MCF 10A (cell line): ENCODE results near the gene ALMS1. TPM values are rescaled to one million over a fixed set of nuclear protein-coding genes. Genes with fewer than 3 reads are reported as not detected.
"Not testable (repeated sequence)": the region's sequence is repeated elsewhere in the genome, so short reads cannot be mapped to it uniquely, and the experiment has no call there.

Source experiments
- BruUV-seq: library from RNA; stranded (reverse); fragments of 400-500 nt; replicated peaks from 2 replicates; lab custom pipeline; 2021; lab: Mats Ljungman, UMichigan
- CTCF ChIA-PET: fragments of 300-600 bp; sonication (Branson Sonifier 250); formaldehyde crosslinking; extraction: SDS; loops from one replicate; lab custom pipeline; 2021; ENCODE audit warnings: antibody characterized with exemption, inconsistent platforms; lab: Yijun Ruan, JAX
- POLR2A ChIA-PET: fragments of 300-600, 350-650 bp; sonication (Branson Sonifier 250); formaldehyde crosslinking; extraction: SDS; loops from one replicate; lab custom pipeline; 2020; ENCODE audit warnings: antibody characterized with exemption, inconsistent platforms; lab: Yijun Ruan, JAX
- DNase-seq: peaks from one replicate; pipeline ENCODE4 v3.0.0-alpha.2; 2018; ENCODE audit not compliant: unreplicated experiment
- H3K27ac Mint-ChIP-seq: one replicate; pipeline ENCODE4 v1.8.0; 2022; ENCODE audit warnings: mild to moderate bottlenecking, low read depth, mixed read lengths; ENCODE audit not compliant: unreplicated experiment
- H3K27me3 Mint-ChIP-seq: one replicate; pipeline ENCODE4 v1.8.0; 2022; ENCODE audit warnings: mixed read lengths; ENCODE audit not compliant: insufficient read depth, unreplicated experiment
- H3K36me3 Mint-ChIP-seq: one replicate; pipeline ENCODE4 v1.8.0; 2022; ENCODE audit warnings: mild to moderate bottlenecking, moderate library complexity, mixed read lengths; ENCODE audit not compliant: insufficient read depth, unreplicated experiment
- H3K4me1 Mint-ChIP-seq: one replicate; pipeline ENCODE4 v1.8.0; 2022; ENCODE audit warnings: mixed read lengths; ENCODE audit not compliant: insufficient read depth, unreplicated experiment
- H3K4me3 Mint-ChIP-seq: one replicate; pipeline ENCODE4 v1.8.0; 2022; ENCODE audit warnings: mild to moderate bottlenecking, moderate library complexity, mixed read lengths; ENCODE audit not compliant: unreplicated experiment
- H3K9me3 Mint-ChIP-seq: one replicate; pipeline ENCODE4 v1.8.0; 2022; ENCODE audit warnings: mixed read lengths; ENCODE audit not compliant: unreplicated experiment
- intact Hi-C: fragments of 100-400 bp; cut with micrococcal nuclease; formaldehyde crosslinking; loops from 2 replicates; pipeline ENCODE4 v1.14.1; 2022
- total RNA-seq: library from RNA; stranded (reverse); gene quantifications from 2 replicates; pipeline ENCODE4 v1.2.3, GENCODE V29; 2022
- TF ChIP-seq, protein P1 (sequence below): fragments of 200-600 bp; IDR thresholded peaks from one replicate; pipeline ENCODE4 v1.8.0; 2022; ENCODE audit warnings: antibody characterized with exemption, mild to moderate bottlenecking; ENCODE audit not compliant: unreplicated experiment

Gene ALMS1
- total RNA-seq, 1 experiment from 2014 or later: 8.3 TPM

DNA sequence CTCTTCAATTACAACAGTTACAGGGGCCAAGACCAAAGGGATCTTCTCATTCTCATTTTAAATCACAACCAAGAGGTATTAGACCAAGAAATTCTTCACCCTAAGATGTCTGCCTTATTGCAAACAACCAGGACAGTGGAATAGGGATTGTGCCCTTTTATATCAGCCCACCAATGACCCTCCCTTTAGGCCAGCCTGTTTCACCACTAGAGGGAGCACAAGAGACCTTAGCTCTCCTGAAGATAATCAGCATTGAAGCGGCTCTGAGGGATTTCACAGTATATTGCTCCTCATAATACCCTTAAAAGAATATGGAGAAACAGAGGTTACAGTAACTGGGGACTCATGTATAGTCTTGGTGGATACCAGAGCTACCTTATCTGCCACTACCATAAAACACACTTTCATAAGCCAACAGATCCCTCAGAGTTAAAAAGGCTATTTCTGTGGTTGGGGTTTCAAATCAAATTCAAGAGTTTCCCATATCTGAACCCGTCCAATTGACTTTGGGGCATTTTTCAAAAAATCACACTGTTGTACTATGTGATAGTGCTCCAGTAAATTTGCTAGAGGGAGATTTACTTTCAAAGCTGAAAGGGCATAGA, 245.1 kb downstream of the ALMS1 start:
- CTCF ChIA-PET: interaction anchor here (0.6 to 1.3 kb wide), 4 partner anchors 17 to 425 kb away, joined by 3 to 4 read pairs (median 3); no protein-coding TSS in a partner anchor
- H3K27me3 Mint-ChIP-seq, BruUV-seq, H3K9me3 Mint-ChIP-seq, H3K4me3 Mint-ChIP-seq, POLR2A ChIA-PET, H3K27ac Mint-ChIP-seq, H3K36me3 Mint-ChIP-seq, H3K4me1 Mint-ChIP-seq: not testable (repeated sequence)
- peak; percentile 9 for DNase-seq
- intact Hi-C loops: loop anchor here (2.0 kb wide), 1 partner anchor 60 kb away; no protein-coding TSS in a partner anchor
- TF ChIP-seq, protein P1, sequence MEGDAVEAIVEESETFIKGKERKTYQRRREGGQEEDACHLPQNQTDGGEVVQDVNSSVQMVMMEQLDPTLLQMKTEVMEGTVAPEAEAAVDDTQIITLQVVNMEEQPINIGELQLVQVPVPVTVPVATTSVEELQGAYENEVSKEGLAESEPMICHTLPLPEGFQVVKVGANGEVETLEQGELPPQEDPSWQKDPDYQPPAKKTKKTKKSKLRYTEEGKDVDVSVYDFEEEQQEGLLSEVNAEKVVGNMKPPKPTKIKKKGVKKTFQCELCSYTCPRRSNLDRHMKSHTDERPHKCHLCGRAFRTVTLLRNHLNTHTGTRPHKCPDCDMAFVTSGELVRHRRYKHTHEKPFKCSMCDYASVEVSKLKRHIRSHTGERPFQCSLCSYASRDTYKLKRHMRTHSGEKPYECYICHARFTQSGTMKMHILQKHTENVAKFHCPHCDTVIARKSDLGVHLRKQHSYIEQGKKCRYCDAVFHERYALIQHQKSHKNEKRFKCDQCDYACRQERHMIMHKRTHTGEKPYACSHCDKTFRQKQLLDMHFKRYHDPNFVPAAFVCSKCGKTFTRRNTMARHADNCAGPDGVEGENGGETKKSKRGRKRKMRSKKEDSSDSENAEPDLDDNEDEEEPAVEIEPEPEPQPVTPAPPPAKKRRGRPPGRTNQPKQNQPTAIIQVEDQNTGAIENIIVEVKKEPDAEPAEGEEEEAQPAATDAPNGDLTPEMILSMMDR: peak; percentile 49

DNA sequence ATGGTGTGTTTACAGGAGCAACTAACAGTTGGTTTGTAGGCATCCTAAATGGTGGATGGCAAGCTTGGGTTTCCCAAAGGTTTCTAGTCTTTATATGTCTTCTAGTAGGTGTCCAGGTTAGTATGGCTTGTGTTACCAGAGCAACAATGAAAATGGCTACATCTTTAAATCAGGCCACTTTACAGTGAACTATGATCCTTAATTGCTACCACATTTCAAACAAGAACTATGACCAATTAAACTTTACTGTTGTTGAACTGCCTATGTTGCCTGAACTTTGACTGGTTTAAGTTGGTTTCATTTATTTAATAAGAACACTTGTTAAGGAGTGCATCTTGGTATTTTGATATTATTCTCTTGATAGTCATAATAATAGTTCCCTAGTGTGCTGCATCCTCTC, 251.3 kb downstream of the ALMS1 start:
- DNase-seq, H3K27ac Mint-ChIP-seq, H3K27me3 Mint-ChIP-seq, H3K4me3 Mint-ChIP-seq, intact Hi-C loops, POLR2A ChIA-PET, H3K36me3 Mint-ChIP-seq, H3K4me1 Mint-ChIP-seq, H3K9me3 Mint-ChIP-seq, BruUV-seq: not testable (repeated sequence)
- CTCF ChIA-PET: interaction anchor here (0.6 to 0.8 kb wide), 2 partner anchors 66 to 124 kb away, joined by 3 to 6 read pairs; no protein-coding TSS in a partner anchor

DNA sequence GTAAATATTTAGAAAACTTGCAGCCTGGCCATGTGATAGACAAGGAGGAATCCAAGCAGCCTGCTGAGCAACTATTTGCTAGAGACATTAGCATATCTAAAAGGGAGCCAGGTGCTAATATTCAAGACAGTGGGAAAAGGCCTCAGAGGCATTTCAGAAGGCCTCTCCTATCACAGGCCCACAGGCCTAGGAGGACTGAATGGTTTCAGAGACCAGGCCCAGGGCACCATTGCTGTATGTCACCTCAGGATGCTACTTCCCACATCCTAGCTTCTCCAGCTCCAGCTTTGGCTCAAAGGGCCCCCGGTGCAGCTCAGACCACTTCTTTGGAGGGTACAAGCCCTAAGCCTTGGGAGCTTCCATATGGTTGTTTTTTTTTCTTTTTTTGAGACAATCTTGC, 252.8 kb downstream of the ALMS1 start:
- Mint-ChIP-seq H3K27me3 (no peaks in the 10 kb centered on the region), H3K27ac (no peak overlapping the region), H3K4me1 (no peaks in the 10 kb centered on the region), H3K9me3 (no peaks in the 10 kb centered on the region), H3K4me3 (no peak overlapping the region), H3K36me3 (no peaks in the 10 kb centered on the region)
- BruUV-seq: no TSS peak
- ChIA-PET CTCF (no interaction called here), POLR2A (no interaction called here)
- TF ChIP-seq, protein P1: no peak
- intact Hi-C loops: no loop called here
- DNase-seq: no peak

DNA sequence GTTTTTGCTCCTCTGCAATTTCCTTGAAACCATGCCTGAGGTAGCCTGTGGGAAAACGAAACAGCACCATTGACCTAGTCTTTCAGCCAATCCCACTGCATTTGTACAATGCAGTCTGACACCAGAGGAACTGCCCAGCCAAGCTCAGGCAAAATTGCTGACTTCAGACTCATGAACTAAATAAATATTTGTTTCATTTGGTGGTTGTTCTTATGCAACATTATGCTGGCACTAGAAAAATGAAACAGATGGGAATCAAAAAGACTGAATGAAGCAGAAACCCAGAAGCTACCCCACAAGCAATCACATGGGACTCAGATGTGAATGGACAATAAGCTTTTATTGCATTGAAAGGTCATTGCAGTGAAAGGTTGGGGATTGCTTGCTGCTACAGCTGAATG, 254.9 kb downstream of the ALMS1 start:
- Mint-ChIP-seq H3K27me3 (peaks cover 20% of the 10 kb centered on the region), H3K36me3 (no peaks in the 10 kb centered on the region), H3K4me1 (no peaks in the 10 kb centered on the region), H3K4me3 (no peak overlapping the region), H3K9me3 (no peaks in the 10 kb centered on the region), H3K27ac (no peak overlapping the region)
- intact Hi-C loops: loop anchor here (2.0 kb wide), 1 partner anchor 60 kb away; no protein-coding TSS in a partner anchor
- BruUV-seq: no TSS peak
- peak; percentile 11 for DNase-seq
- CTCF ChIA-PET: no interaction called here
- TF ChIP-seq, protein P1: no peak
- POLR2A ChIA-PET: interaction anchor here (0.7 to 0.8 kb wide), 2 partner anchors 62 to 666 kb away, joined by 3 read pairs; no protein-coding TSS in a partner anchor
